ENCODE data around the gene TM7SF2.
"Not testable (repeated sequence)": the region's sequence is repeated elsewhere in the genome, so short reads cannot be mapped to it uniquely, and the experiment has no call there.

- TF ChIP-seq YY1 (IDR thresholded peaks at IDR 0.05; ENCODE audit: insufficient read depth, insufficient read length); ZNF274 (IDR thresholded peaks at IDR 0.05; ENCODE audit: low read depth, low read length): not testable (repeated sequence)
Measured at GRCh38 chr11:65150131-65150508, 38.4 kb downstream of the TM7SF2 start.
